HepG2 (cell line): ENCODE measurements around the gene EFEMP2. TPM values are rescaled to one million over a fixed set of nuclear protein-coding genes. Genes with fewer than 3 reads are reported as not detected.

Source experiments
- BCLAF1 ChIP-seq: fragments of 450-650 bp; IDR thresholded peaks from 2 replicates; pipeline ENCODE4 v1.6.1; 2017; ENCODE audit warnings: mild to moderate bottlenecking
- HIC2 ChIP-seq: sonication (generic); formaldehyde crosslinking; IDR thresholded peaks from 2 replicates; pipeline ENCODE4 v1.9.0; 2022; ENCODE audit warnings: low read depth, missing genetic modification reagents
- MED1 ChIP-seq: sonication (generic); formaldehyde crosslinking; IDR thresholded peaks from 2 replicates; pipeline ENCODE4 v1.4.0; 2020; ENCODE audit warnings: missing genetic modification reagents
- SNAI1 ChIP-seq: sonication (generic); formaldehyde crosslinking; IDR thresholded peaks from 2 replicates; pipeline ENCODE4 v1.5.0; 2020; ENCODE audit warnings: mild to moderate bottlenecking, missing genetic modification reagents, borderline replicate concordance
- TERF1 ChIP-seq: sonication (generic); formaldehyde crosslinking; IDR thresholded peaks from 2 replicates; pipeline ENCODE4 v1.8.0; 2022; ENCODE audit warnings: mild to moderate bottlenecking, missing genetic modification reagents, moderate library complexity
- ZFP82 ChIP-seq: sonication (generic); formaldehyde crosslinking; IDR thresholded peaks from 2 replicates; pipeline ENCODE4 v1.5.1; 2020; ENCODE audit warnings: mild to moderate bottlenecking, missing genetic modification reagents, borderline replicate concordance
- ZNF225 ChIP-seq: sonication (generic); formaldehyde crosslinking; IDR thresholded peaks from 2 replicates; pipeline ENCODE4 v1.4.0; 2020; ENCODE audit warnings: mild to moderate bottlenecking, missing genetic modification reagents
- ZNF564 ChIP-seq: sonication (generic); formaldehyde crosslinking; IDR thresholded peaks from 2 replicates; pipeline ENCODE4 v1.8.1; 2023; ENCODE audit warnings: mild to moderate bottlenecking, missing genetic modification reagents
- ZNF709 ChIP-seq: sonication (generic); formaldehyde crosslinking; IDR thresholded peaks from 2 replicates; pipeline ENCODE4 v1.5.0; 2020; ENCODE audit warnings: mild to moderate bottlenecking, missing genetic modification reagents
- polyA plus RNA-seq, 8 experiments: library from polyadenylated mRNA; depleted of rRNA in 3 of 8; stranded (reverse) in 7 of 8; unstranded in 1 of 8; fragments of >200 nt; fragmentation: Illumina TruSeq in 4 of 8; extraction: Trizol in 4 of 8; gene quantifications; 2 replicates each; pipeline versions ENCODE4 v1.2.1 to v1.2.3, GENCODE V29; 2011 to 2016; ENCODE audit warnings: low read depth in 4 of 8, missing spikeins in 1 of 8, mixed read lengths in 1 of 8; ENCODE audit not compliant: insufficient read depth in 1 of 8
- total RNA-seq, 5 experiments: library from RNA; depleted of rRNA; stranded (reverse); fragments of >200 nt; fragmentation: Illumina TruSeq; extraction: Trizol; gene quantifications; 2 replicates each; pipeline ENCODE4 v1.2.3, GENCODE V29; 2016; ENCODE audit warnings: low read depth in 1 of 5
- TF ChIP-seq, protein P1 (sequence below): sonication (generic); formaldehyde crosslinking; IDR thresholded peaks from 2 replicates; pipeline ENCODE4 v1.4.0; 2020; ENCODE audit warnings: mild to moderate bottlenecking, missing genetic modification reagents
- TF ChIP-seq, protein P2 (sequence below): sonication (generic); formaldehyde crosslinking; IDR thresholded peaks from 2 replicates; pipeline ENCODE4 v1.5.0; 2020; ENCODE audit warnings: missing genetic modification reagents
- TF ChIP-seq, protein P3 (sequence below): sonication (generic); formaldehyde crosslinking; IDR thresholded peaks from 2 replicates; pipeline ENCODE4 v1.4.0; 2020; ENCODE audit warnings: missing genetic modification reagents
- TF ChIP-seq, protein P4 (sequence below): sonication (generic); formaldehyde crosslinking; IDR thresholded peaks from 2 replicates; pipeline ENCODE4 v1.5.0; 2020; ENCODE audit warnings: missing genetic modification reagents, mild to moderate bottlenecking, borderline replicate concordance

Gene EFEMP2
- total and polyA plus RNA-seq, 2 of the 13 experiments (the other 11 are each of a cell fraction or from before 2014, with no cell fraction given), result 7.4 to 29.7 TPM

- TF ChIP-seq BCLAF1 (no peak), HIC2 (CRISPR knock-in tag) (peak; percentile 42; the same call in 1 of the 2 replicates), ZNF709 (CRISPR knock-in tag) (peak; percentile 96), MED1 (peak; percentile 67; the same call in 1 of the 2 replicates), TERF1 (CRISPR knock-in tag) (no peak), ZNF225 (no peak), SNAI1 (CRISPR knock-in tag) (no peak), ZFP82 (CRISPR knock-in tag) (0 out of 2 replicates have a peak, but pooled peaks have one; percentile 58), ZNF564 (CRISPR knock-in tag) (no peak; the same call in 1 of the 2 replicates)
- TF ChIP-seq, protein P1, sequence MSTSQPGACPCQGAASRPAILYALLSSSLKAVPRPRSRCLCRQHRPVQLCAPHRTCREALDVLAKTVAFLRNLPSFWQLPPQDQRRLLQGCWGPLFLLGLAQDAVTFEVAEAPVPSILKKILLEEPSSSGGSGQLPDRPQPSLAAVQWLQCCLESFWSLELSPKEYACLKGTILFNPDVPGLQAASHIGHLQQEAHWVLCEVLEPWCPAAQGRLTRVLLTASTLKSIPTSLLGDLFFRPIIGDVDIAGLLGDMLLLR (CRISPR knock-in tag), result no peak; the same call in 1 of the 2 replicates
- TF ChIP-seq, protein P2, sequence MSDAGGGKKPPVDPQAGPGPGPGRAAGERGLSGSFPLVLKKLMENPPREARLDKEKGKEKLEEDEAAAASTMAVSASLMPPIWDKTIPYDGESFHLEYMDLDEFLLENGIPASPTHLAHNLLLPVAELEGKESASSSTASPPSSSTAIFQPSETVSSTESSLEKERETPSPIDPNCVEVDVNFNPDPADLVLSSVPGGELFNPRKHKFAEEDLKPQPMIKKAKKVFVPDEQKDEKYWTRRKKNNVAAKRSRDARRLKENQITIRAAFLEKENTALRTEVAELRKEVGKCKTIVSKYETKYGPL (CRISPR knock-in tag), result peak; percentile 40; the same call in 1 of the 2 replicates
- TF ChIP-seq, protein P3, sequence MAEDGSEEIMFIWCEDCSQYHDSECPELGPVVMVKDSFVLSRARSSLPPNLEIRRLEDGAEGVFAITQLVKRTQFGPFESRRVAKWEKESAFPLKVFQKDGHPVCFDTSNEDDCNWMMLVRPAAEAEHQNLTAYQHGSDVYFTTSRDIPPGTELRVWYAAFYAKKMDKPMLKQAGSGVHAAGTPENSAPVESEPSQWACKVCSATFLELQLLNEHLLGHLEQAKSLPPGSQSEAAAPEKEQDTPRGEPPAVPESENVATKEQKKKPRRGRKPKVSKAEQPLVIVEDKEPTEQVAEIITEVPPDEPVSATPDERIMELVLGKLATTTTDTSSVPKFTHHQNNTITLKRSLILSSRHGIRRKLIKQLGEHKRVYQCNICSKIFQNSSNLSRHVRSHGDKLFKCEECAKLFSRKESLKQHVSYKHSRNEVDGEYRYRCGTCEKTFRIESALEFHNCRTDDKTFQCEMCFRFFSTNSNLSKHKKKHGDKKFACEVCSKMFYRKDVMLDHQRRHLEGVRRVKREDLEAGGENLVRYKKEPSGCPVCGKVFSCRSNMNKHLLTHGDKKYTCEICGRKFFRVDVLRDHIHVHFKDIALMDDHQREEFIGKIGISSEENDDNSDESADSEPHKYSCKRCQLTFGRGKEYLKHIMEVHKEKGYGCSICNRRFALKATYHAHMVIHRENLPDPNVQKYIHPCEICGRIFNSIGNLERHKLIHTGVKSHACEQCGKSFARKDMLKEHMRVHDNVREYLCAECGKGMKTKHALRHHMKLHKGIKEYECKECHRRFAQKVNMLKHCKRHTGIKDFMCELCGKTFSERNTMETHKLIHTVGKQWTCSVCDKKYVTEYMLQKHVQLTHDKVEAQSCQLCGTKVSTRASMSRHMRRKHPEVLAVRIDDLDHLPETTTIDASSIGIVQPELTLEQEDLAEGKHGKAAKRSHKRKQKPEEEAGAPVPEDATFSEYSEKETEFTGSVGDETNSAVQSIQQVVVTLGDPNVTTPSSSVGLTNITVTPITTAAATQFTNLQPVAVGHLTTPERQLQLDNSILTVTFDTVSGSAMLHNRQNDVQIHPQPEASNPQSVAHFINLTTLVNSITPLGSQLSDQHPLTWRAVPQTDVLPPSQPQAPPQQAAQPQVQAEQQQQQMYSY (CRISPR knock-in tag), result peak; percentile 44; the same call in 1 of the 2 replicates
- TF ChIP-seq, protein P4, sequence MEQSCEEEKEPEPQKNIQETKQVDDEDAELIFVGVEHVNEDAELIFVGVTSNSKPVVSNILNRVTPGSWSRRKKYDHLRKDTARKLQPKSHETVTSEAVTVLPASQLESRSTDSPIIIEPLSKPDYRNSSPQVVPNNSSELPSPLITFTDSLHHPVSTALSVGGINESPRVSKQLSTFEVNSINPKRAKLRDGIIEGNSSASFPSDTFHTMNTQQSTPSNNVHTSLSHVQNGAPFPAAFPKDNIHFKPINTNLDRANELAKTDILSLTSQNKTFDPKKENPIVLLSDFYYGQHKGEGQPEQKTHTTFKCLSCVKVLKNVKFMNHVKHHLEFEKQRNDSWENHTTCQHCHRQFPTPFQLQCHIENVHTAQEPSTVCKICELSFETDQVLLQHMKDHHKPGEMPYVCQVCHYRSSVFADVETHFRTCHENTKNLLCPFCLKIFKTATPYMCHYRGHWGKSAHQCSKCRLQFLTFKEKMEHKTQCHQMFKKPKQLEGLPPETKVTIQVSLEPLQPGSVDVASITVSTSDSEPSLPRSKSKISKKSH, result 0 out of 2 replicates have a peak, but pooled peaks have one; percentile 25
These were observed 18.0 kb upstream of the EFEMP2 start, which contains the start of gene CCDC85B (continued) for GRCh38 chr11:65890324-65891218.
